ENCODE results near the gene NRXN3.

DNA sequence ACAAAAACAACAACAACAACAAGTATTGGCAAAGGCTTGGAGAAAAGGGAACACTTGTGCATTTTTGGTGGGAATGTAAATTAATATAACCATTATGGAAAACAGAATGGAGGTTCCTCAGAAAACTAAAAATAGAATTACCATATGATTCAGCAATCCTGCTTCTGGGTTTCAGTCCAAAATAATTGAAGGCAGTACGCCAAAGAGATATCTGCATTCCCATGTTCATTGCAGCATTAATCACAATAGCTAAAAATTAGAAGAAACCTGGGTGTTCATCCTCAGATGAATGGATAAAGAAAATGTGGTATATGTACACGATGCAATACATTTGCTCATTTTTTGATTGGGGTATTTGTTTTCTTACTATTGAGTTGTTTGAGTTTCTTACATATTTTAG, 813.0 kb downstream of the NRXN3 start:
- TF ChIP-seq CTCF (conservative IDR thresholded peaks at IDR 0.05; ENCODE audit: low read length) (no peak), EZH2phosphoT487 (IDR thresholded peaks at IDR 0.05; ENCODE audit: borderline replicate concordance, low read depth, low read length) (no peak)
